Left cardiac atrium (tissue), 4 donors: ENCODE data around the gene CPZ. TPM values are rescaled to one million over a fixed set of nuclear protein-coding genes. Genes with fewer than 3 reads are reported as not detected.
A peak's percentile ranks its signal among the peaks of the same experiment; 100 is the strongest.
"Not testable (repeated sequence)": the region's sequence is repeated elsewhere in the genome, so short reads cannot be mapped to it uniquely, and the experiment has no call there.

Experiments used
- ATAC-seq, 2 donors: fragments of 200-7000 bp; cut with Tn5 transposase; one replicate each; pipeline ENCODE4 v1.9.1; 2020; ENCODE audit warnings: mild to moderate bottlenecking in 2 of 2, moderate library complexity in 2 of 2
- DNase-seq: peaks from one replicate; pipeline ENCODE4 v3.0.0-alpha.2; 2020
- intact Hi-C, 2 donors: fragments of 100-400 bp; cut with DNase I; formaldehyde crosslinking; loops; one replicate each; pipeline versions ENCODE4 v1.14.1 to v1.15.1; 2022 to 2023
- total RNA-seq, 2 donors: library from RNA; stranded (reverse); fragmentation: NEBNext Ultra II Directional; extraction: Animal tissue kit (Norgen Biotek cat#: 25700); gene quantifications; one replicate each; pipeline ENCODE4 v1.2.1, GENCODE V29; 2021
- donor health status: DM: no; HTN: yes; CAD: no.
- donor health status: DM: no; HTN: yes; CAD: no; lungs with severe emphysema.
- donor health status: DM: yes; HTN: yes; CAD: no.
- donor health status: Dilated cardiomyopathy.

The CPZ gene
- total RNA-seq, 2 donors from 2014 or later: 1.8 to 2.2 TPM

- ATAC-seq (no peak), DNase-seq (peak; percentile 6)
- intact Hi-C loops: no loop called here
Measured at GRCh38 chr4:8616831-8617230, 24.3 kb downstream of the CPZ start.

DNA sequence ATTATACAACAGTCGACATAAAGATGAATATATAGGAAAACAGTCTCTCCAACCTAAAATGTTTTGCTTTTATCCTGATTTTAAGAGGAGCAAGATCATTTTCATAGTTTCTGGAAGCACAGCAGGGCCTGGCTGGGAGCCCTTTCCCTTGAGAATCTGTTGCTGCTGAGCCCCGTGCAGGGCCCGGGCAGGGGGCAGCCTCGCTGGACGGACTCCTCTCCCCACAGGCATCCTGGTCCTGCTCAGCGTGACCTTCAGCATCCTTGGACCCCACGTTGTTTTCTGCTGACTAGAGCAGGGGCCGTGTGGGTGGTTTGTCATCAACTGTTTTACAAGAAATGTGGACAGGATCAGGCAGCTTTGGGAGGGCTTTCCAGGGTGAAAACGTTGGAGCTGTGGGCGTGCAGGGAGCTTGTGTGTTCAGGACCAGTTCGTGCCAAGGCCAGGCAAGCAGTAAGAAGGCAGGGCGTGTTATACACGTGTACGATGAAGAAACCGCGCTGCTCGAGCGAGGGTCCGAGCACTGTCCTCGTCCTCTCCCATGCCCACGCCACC lies 25.0 kb downstream of the CPZ start:
- intact Hi-C loops: no loop called here
- ATAC-seq (no peak), DNase-seq (peak; percentile 16)

GRCh38 chr4:8618421-8618820 lies 25.9 kb downstream of the CPZ start:
- intact Hi-C loops: no loop called here
- ATAC-seq: no peak
- peak; percentile 4 for DNase-seq

GRCh38 chr4:8618961-8619720 lies 26.6 kb downstream of the CPZ start:
- intact Hi-C loops: no loop called here
- DNase-seq (peak; percentile 14), ATAC-seq (no peak)

GRCh38 chr4:8621135-8621534 lies 28.6 kb downstream of the CPZ start:
- ATAC-seq, intact Hi-C loops: not testable (repeated sequence)
- DNase-seq: peak; percentile 7

DNA sequence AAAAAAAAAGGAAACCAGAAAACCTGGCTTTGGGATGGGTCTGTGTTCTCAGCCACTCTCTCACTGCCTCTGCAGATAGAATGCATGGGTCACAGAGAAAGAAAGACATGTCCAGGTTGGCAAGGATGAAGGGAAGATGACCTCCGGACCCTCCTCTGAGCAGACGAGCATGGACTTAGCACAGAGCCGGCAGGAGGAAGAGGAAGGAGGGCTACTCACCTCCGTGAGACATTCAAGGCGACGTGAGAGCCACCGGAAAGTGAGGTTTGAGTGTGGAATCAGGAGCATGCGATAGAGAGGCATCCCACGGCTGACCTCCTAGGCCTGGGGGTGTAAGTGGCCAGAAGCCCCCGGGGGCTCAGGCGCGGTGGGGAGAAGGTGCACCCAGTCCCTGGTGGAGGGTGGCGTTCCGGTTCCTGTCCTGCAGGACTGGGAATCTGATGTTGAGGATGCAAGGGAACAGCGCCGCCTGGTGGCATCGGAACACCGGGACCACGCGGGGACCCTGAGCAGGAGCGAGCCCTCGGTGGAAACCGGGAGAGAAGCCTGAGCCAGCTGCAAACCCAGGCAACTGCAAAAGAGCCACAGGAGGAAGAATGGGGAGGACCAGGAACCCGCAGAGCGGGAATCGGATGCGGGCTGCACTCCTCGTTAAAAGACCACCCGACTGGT lies 32.2 kb downstream of the CPZ start:
- peak in 1 of 2 donors; percentile 62 for ATAC-seq
- intact Hi-C loops, DNase-seq: not testable (repeated sequence)

- ATAC-seq: peak in 1 of 2 donors; percentile 47
- intact Hi-C loops, DNase-seq: not testable (repeated sequence)
Measured at GRCh38 chr4:8630240-8630905, 37.8 kb downstream of the CPZ start.

DNA sequence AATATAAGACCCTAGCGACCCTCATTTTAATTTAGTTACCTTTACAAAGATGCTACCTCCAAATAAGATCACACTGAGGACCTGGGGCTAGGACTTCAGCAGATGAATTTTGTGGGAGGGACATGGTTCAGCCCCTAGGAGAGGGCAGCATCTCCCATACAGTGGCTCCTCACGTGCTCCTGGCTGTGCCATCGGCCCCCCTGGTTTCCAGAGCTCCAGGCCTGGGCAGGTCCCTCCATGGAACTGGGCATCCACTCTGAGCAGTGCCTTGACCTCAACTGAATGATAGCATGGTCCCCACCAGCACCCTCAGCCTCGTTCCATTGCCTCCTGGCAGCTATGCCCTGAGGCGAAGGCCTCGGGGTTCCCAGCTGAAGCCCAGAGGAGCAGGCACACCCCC lies 39.3 kb downstream of the CPZ start:
- intact Hi-C loops: not testable (repeated sequence)

GRCh38 chr4:8634773-8635172 lies 42.2 kb downstream of the CPZ start:
- ATAC-seq, intact Hi-C loops: not testable (repeated sequence)
- DNase-seq: peak; percentile 17

More for the DNA sequence above, 39.3 kb downstream of the CPZ start:
- ATAC-seq: peak in 1 of 2 donors; percentile 9
- peak; percentile 10 for DNase-seq

DNA sequence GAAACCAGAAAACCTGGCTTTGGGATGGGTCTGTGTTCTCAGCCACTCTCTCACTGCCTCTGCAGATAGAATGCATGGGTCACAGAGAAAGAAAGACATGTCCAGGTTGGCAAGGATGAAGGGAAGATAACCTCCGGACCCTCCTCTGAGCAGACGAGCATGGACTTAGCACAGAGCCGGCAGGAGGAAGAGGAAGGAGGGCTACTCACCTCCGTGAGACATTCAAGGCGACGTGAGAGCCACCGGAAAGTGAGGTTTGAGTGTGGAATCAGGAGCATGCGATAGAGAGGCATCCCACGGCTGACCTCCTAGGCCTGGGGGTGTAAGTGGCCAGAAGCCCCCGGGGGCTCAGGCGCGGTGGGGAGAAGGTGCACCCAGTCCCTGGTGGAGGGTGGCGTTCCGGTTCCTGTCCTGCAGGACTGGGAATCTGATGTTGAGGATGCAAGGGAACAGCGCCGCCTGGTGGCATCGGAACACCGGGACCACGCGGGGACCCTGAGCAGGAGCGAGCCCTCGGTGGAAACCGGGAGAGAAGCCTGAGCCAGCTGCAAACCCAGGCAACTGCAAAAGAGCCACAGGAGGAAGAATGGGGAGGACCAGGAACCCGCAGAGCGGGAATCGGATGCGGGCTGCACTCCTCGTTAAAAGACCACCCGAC lies 43.5 kb downstream of the CPZ start:
- ATAC-seq: peak; percentile 23 to 62
- DNase-seq, intact Hi-C loops: not testable (repeated sequence)

DNA sequence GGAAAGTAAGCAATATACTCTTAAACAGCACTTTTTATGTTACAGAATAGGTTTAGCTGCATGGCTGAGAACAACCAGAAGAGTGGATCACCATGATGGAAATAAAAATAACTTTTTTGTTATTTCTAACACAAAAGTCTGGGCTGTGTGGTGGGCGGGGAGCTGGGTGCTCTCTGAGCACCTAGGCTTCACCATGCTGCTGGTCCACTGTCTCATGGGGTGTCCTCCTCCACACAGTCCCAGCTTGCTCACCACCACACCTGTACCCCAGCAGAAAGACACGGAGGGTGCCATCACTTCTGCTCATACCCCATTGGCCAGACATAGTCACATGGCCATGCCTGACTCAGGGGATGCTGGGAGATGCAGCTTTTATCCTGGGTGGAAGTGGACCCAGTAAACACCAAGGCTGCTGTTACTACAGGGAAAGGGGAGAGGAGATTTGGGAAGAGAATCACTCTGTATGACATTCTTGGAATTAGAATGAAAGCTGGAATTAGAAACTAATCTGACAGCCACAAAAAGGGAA lies 45.0 kb downstream of the CPZ start:
- ATAC-seq (no peak), DNase-seq (no peak)
- intact Hi-C loops: no loop called here

DNA sequence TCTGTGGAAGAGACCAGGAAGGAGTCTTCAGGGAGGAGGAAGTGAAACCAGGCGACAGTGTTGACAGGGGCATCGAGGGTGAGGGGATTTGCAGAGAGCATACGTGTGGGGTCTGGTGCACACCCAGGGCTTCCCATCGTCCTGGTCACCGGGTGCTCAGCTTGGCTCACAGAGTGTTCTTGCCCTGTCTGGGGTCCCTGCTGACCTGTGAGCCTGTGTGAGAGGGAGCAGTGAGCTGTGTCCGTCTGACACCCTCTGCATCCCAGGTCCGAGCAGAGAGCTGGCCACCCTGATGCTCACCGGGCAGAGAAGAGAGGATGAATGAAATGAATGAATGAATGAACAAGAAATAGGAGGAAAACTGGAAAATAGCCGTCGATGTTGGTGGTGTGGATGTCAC lies 46.5 kb downstream of the CPZ start:
- intact Hi-C loops: no loop called here
- DNase-seq (peak; percentile 7), ATAC-seq (no peak)

DNA sequence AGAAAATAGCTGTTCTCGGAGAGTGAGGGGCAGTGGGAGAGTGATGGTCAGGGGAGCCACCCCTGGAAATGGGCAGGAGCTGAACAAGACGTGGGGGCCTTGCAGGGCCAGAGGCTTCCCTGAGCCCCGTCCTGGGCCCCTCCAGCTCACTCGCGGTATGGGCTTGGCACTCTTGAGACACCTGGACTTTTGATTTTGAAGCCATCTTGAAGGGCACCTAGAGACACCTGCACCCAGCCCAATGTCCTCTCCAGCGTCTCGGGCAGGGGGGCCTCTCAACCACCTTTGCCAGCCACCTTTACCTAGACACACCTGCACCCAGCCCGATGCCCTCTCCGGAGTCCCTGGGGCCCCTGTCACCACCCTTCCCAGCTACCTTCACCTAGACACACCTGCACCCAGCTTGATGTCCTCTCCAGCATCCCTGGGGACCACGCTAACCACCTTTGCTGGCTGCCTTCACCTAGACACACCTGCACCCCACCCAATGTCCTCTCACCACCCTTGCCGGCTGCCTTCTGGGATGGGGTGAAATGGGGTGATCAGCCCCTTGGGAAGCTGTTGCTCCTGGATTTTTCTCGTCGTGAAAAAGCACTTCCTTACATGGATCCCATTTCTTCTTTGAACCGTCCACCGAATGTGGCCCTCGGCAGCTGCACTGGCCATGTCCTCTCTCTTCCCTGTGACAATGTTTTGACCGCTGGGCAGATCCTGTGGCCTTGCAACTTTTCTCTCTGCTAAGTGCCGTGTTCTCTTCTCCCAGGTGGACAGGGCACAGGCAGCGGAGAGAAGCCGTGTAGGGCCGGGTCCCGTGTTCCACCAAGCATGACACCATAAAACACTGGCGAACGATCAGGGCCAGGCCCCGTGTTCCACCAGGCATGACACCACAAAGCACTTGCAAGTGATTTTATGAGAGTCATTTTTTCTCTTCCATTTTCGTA lies 47.5 kb downstream of the CPZ start:
- intact Hi-C loops: no loop called here
- ATAC-seq: no peak
- DNase-seq: peak; percentile 10

DNA sequence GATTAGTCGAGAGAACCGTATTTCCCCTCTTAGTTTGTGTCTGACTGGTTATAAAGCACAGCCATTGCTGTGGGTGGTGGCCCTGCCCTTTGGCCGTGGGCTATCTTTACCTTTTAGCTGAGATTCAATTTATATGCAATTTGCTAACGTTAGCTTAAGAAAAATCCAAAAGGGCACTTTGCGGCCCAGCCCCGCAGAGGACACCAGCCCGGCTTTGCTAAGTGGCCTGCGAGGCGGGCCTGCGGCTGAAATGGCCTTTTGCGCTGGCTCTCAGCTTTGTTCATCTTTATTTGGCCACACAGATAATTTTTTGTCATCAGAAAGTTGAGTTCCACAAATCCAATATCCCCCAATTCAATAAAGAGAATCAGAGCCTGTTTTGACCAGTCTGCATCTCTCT lies 48.3 kb downstream of the CPZ start:
- intact Hi-C loops: no loop called here
- ATAC-seq (no peak), DNase-seq (peak; percentile 10)

DNA sequence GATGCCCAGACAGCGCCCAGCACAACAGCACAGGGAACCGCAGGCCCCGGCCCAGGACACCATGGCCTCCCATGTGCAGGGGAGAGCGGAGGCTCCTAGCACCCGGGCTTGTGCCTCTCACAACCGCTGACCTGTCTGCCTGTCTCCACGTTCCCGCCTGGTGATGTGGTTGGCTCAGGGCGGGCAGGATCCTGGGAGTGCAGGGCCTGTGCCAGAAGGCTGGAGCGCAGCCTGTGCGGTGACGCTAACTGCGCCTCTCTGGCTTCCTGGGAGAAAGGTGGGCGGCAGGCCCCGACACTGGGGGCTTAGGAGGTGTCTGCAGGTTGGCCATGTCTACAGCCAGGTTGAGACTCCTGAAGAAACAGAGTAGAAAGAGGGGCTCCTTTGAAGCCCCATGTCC lies 48.7 kb downstream of the CPZ start:
- DNase-seq (peak; percentile 4), ATAC-seq (no peak)
- intact Hi-C loops: no loop called here

GRCh38 chr4:8641931-8642650 lies 49.5 kb downstream of the CPZ start:
- DNase-seq (no peak), ATAC-seq (no peak)
- intact Hi-C loops: no loop called here

DNA sequence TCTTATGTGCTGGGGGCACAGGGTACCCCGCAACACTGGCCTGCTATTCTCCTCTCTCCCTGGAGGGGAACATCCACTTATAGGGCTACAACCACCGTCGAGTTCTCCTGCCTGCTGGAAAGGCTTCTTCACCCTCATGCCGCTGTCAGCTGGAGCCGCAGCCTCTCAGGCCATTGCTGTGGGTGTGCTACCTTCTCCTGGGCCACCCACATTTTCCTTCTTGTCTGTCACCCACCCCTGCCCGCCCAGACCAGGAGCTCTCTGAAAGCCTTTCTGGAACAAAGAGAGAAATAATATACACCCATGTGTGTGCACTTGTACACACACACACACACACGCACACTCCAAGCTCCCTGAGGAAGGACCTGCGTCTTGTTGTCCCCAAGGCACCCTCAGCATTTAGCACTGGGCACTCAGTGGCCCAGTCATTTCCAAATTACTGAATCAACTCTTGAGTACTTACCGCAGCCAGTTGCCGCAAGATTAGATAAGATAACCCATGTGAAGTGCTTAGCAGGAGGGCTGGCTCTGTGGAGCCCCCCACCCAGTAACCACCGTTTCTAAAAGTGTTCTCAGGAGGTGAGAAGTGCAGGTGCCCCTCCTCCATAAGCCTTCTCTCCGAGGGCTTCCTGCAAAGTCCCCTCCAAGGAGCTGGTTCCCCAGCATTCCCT lies 50.2 kb downstream of the CPZ start:
- DNase-seq: no peak
- intact Hi-C loops: no loop called here
- no peak for ATAC-seq
